DMS153 treated with DMSO at 0.1 percent for 48 hours (cell line): ENCODE measurements around the gene ZNF106.

Experiments used
- DNase-seq: peaks from one replicate; lab custom pipeline; 2025; ENCODE audit not compliant: unreplicated experiment; lab: John Stamatoyannopoulos, UW

ZNF106 gene

DNA sequence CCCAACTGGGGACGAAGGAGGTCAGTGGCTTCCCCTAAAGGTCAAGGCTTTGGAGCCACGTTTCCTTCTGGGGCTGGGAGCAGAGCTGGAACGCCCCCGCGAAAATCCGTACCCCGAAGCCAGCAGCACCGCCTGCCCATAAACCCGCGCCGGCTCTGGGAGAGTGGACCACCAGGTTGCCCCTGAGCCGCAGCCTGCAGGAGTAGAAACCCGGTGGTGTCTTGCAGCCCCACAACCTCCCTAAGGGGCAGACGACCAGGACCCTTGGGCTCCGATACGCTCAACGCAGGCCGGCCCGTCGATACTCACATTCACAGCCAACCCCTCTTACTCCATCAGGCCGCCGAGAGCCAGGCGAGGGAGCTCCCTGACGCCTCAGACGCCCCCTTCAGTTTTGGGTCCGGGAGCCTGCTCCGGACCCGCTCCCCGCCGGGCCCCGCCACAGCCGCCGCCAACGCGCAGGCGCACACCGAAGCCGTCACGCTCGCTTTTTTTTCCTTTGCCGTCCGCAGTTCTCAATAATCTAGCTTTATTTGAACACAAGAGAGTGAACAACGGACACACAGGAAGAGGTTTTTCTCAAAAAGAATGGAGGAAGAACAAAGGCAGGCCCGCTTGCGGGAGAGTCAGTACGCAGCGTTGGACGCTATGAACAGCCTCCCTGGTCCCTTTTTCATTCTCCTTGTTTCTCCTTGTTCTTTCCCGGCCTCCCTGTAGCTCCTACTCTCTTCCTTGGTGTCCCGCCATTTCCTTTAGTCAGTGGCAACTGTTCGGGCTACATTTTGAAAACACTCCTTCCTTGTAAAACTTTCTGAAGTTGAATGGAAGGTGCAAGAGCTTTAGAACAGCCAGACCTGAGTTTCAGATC lies at the start of gene ZNF106:
Gene ZNF106 (minus strand): TSS at position 471 of the 868 bp plus-strand sequence. CDS start 18,852 bp downstream, outside the sequence.
- DNase-seq, result peak; percentile 40

DNA sequence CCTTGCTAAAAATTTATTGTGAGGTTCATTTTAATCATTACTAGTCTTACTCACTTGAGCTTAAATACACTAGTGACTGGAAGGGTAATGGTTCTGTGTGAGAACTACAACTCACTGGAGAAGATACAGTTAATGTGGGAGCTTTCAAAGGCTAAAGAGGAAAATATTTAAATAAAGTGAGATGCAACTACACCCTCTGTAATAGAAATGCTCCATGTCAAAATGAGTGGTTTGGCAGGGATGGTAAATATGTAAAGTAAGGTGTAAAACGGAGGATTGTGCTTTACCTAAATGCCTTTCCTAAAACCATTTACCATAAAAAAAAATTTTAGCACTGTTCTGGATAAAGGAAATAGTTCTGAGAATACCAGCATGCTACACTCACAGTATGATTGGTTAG lies 42.3 kb upstream of the ZNF106 start:
- DNase-seq, result no peak

DNA sequence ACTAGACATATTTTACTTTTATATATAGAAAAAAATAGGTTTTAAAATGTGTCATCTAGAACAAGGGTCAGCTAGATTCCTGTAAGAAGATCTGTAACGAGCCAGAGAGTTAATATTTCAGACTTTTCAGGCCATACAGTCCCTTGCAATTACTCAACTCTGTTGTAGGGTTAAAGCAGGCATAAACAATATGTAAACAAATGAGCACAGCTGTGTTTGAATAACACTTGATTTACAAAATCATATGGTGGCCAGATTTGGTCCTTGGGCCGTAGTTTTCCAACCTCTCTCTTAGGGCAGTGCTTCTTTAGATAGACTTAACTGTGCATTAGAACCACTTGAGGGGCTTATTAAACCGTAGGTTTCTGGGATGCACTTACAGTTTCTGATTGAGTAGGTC lies 38.0 kb upstream of the ZNF106 start:
- DNase-seq, result no peak

DNA sequence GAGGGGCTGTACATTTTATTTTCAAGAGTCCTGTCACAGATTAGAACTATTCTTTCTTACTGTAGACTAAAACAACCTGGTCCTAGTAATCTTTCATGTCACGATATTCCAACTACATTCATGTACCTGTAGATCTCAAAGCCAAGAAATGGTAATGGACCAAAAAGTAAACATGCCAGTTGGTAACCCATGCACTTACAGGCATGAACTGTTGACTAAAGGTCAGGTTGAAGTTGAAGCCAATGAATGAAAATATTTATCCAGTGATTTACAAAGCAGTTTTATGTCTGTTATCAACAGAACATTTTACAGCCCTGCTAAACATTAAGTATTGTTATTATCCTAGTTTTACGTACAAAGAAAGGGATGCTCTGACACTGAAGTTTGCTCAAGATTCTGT lies 32.4 kb upstream of the ZNF106 start:
- DNase-seq, result no peak

DNA sequence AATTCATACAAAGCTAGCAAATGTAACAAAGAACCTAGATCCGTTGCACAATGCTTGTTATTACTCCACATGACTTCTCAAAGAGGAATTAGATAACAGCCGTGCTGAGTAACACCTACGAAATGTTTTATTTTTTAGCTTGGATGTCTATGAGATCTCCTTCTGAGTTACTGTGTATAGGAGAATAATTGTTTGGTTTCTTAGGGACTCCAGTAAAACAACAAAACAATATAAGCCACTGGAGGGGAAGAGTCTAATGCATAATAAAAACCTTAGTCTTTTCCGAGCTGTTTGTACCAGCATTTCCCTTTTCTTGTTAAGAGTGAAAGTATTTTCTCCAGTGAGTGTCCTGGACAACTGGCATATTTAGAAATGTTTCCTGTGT lies 20.1 kb upstream of the ZNF106 start:
- DNase-seq, result no peak

DNA sequence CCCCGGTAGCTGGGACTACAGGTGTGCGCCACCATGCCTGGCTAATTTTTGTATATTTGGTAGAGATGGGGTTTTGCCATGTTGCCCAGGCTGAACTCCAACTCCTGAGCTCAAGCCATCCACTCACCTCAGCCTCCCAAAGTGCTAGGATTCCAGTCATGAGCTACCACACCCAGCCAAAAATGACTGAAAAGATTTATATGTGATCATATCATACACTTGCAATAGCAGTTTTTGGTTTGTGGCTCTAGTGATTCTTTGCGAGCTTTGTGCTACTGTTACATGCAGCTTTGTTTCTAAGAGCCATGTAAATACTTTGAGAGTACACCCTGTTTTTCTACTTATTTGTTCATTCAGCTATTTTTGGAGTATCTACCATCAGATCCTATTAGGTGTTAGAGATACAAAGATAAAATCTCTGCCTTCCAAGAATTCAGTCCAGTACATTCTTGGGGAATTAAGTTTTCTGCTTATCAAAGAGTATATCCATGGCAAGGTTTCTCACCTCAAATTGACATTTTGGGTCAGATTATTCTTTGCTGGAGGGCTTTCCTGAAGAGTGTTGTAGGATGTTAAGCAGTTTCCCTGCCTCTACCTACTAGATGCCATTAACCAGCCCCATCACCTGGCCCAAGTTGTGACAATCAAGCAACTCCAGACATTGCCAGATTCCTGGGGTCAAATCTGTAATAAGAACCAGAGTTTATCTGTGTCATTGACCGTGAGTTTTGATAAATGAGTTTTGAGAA lies 19.5 kb upstream of the ZNF106 start:
- DNase-seq, result no peak

DNA sequence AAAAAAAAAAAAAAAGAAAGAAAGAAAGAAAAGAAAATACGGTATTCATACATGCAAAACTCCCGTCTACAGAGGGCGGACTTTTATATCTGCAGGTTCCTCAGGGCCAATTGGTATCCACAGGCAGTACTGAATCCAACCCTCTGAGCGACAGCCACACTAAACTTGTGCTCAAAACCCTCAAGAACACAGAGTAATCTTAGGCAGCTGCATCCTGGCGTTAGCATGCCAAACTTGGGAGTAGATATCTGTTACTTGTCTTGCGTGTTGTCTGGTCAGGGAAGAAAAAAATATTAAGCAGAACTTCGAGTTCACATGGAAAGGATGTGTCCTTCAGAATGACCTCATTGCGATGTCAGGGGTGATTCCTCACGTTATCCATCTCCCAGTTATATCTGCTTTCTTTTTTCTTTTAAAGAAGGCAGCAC lies 17.3 kb upstream of the ZNF106 start:
- no peak for DNase-seq

DNA sequence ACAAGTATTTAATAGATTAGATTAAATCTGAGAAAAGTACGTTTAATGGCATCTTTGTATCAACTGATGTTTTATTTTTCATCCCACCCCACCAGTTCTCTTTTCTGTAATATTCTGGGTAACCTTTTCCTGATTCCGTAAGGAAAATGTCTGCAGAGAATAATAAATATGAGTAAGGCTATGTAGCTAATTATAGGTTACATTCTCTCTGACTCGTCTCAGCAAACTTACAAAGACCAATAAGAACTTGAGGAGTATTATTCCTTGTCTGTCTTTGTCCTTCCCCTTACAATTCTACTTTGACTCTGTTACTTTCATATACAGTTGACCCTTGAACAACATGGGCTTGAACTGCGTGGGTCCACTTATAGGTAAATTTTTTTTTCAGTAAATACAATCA lies 16.6 kb upstream of the ZNF106 start:
- no peak for DNase-seq

DNA sequence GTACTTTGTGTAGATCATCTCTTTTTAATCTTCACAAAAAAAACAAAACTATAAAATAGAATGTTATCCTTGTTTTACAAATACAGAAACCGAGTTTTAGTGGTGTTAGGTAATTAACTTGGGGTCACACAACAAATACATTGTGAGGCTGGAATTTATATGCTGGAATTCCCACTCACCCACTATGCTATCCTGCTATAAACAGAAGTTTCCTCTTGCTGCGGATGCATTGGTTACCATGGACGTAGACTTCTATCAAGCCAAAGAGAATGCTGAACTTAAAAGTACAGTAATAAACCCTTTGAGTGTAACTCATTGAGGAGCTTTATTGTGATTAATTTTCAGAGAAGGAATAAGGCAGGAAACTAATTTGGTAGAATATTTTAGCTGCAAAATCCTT lies 13.7 kb upstream of the ZNF106 start:
- DNase-seq, result no peak

DNA sequence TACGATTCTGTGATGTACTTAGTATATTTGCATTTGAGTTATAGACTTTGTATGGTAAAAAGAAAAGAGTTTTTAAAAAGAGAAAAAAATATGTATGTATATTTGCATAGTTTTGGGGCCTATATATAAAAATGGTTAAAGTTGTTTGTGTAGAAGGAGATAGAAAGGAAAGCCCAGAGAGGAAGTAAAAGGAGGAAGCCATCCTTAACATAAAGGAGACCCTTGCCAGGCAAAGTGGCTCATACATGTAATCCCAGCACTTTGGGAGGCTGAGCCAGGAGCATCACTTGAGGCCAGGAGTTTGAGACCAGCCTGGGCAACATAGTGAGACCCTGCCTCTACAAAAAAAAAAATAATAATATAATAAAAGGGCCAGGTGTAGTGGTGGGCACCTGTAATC lies 12.9 kb upstream of the ZNF106 start:
- no peak for DNase-seq

DNA sequence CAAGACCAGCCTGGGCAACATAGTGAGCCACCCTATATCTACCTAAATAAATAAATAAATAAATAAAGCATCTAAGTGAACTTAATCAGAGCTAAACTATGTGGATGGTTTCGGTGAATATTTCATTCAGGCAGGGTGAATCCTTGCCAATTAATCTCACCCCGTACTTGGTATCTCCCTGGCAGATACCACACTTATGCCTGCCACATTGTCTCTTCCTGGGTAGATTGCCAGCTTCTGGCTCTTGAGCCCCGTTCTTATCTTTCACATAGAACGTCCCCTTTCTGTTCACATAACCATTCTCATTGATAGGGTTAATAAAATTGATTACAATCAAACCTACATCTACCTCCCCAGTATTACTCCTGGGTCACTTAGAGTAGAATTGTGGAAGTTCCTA lies 11.5 kb upstream of the ZNF106 start:
- no peak for DNase-seq

DNA sequence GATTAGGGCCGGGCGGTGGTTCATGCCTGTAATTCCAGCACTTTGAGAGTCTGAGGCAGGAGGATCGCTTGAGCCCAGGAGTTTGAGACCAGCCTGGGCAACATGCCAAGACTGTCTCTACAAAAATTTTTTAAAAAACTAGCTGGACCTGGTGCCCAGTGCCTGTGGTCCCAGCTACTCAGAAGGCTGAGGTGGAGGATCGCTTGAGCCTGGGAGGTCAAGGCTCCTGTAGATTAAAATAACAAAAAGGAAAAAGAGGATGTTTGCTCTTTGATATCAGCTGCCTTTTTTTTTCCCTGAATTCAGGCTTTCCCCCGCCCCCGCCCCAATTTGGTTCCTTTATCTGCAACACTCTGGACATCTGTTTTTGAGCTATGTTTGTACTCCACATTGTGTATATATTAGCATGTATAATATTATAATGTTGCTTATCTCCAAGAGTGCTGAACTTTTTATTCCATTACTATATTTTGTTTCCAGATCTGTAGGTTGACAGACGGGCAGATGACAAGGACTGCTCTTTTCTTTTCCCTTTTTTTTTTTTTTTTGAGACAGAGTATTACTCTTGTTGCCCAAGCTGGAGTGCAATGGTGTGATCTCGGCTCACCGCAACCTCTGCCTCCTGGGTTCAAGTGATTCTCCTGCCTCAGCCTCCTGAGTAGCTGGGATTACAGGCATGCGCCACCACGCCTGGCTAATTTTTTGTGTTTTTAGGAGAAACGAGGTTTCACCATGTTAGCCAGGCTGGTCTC lies 9.1 kb upstream of the ZNF106 start:
- no peak for DNase-seq

DNA sequence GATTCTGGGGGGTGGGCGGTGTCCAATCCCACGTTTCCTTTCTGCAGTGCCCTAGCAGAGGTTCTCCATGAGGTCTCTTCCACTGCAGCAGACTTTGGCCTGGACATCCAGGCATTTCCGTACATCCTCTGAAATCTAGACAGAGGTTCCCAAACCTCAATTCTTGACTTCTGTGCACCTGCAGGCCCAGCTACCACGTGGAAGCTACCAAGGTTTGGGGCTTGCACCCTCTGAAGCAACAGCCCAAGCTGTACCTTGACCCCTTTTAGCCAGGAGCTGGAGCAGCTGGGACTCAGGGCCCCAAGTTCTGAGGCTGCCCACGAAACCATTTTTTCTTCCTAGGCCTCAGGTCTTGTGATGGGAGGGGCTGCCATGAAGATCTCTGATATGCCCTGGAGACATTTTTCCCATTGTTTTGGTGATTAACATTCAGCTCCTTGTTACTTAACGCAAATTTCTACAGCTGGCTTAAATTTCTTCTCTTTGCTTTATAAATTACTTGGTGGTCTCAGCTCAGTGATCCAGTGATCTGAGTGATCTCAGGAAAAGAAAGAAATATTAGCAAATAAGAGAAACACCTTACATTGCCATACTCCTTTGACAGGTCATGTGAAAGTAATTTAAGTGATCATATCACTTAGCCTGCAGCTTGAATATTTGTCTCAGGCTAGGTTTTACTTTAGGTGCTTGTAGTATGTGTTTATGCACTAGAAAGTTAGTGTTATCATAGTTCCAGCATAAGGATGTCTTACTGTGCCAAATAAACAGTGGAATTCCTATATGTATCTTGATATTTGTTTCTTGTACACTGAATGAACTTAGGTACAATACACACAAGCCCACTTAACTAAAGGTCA lies 7.5 kb upstream of the ZNF106 start:
- no peak for DNase-seq

DNA sequence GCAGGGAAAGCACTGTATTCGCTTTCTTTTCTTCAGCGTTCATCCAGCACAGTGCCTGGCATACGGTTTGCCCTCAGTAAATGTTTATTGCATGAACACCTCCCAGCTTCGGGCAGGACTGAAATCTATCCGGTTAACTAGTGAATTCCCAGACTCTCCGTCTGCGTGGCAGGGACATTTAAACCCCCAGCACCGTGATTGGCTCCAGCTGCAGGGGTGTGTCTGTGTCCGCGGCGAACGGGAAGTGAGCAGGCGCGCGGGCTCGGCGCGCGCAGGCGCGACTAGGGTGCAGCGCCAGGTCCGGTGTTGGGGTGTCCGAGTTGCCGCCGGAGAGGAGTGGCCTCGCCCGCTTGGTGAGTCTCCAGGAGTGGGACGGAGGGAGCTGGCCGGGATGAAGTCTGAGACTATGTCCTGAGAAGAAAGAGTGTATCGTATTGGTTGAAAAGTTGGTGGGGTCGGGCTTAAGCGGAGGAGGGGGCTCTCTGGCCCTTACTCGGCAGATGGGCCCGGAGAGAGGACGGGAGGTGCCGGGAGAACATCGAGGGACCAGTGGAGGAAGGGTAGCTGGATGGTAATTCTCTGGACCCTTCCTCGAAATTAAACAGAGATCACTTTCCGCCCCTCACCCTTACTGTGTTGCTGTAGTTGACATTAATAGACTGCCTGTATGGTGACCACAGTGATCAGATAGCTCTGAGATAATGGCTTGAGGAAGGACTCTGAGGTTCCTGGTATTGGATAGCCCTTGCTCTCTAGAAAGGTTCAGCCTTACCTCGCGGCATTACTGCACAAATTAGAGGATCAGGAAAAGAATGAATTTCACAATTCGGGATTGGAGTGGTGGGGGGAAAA lies 4.6 kb upstream of the ZNF106 start, which contains the start of gene SNAP23:
Gene SNAP23 (plus strand): TSS at position 274 of the 852 bp plus-strand sequence. CDS start 16,213 bp downstream, outside the sequence.
- DNase-seq, result peak; percentile 5

DNA sequence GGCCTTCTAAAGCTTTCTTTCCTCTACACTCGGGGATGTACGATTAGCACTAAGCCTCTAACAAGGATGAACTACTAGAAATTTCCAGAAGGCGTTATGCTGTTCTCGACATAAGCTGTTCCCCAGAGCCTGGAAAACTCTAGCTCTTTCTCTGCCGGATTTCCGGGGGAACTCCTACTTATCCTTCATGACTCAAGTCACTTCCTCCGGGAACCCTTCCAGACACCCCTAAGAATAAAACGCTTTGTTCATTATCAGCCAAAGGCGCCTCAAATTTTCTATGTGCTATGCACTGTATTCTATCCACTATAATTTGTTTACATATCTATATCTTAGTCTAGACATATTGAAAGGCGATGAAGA lies 4.0 kb upstream of the ZNF106 start:
- no peak for DNase-seq

DNA sequence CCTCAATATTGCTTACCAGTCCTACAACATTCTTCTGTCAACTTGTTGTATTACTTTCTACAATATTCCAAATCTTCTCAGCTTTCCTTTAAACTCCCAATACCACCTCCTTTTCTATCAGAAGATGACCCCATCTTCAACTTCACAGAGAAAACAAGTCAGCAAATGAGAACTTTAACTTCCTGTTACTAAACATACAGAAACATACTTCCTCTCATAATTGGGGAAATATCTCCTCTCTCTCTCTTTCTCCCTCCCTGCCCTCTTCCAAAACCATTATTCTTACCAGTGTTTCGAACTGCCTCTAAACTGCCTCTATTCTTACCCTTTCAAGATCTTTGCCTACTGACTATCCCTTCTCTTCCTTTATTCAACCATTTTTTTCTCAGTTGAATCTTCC lies 2.7 kb upstream of the ZNF106 start:
- no peak for DNase-seq

DNA sequence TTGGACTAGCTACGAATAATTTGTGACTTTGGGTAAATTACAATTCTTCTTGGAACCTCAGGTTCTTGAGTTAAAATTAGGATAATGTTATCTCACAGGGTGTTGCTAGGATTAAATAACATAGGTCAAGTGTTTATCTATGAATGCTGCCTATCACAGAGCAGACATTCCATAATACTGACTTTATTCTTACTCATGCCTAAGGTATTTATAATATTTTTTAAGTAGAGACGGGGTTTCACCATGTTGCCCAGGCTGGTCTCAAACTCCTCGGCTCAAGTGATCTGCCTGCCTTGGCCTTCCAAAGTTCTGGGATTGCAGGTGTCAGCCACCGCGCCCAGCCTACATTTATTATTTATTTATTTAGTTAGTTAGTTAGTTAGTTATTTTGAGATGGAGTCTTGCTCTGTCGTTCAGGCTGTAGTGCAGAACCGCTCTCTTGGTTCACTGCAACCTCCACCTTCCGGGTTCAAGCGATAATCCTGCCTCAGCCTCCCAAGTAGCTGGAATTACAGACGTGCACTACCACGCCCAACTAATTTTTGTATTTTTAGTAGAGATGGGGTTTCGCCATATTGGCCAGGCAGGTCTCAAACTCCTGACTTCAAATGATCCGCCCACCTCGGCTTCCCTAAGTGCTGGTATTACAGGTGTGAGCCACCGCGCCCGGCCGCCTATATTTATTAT lies 741 bp upstream of the ZNF106 start:
- DNase-seq, result no peak

DNA sequence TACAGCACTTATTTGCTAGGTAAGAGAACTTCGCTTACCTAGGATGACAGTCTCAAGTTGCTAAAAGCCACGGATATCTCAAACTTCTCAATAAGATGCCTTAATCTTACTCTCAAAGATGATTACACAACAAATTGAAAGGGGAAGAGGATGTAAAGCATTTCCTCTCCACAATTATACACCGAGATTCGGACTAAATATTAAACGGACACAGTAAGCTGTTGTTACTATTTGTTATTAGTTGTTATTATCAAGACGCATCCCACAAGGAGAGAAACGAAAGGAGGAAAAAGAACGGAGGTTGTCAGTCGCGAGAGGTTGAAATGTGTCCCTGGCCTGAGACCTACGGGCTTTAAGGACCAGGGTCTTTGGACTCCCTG lies 660 bp downstream of the ZNF106 start:
- DNase-seq, result no peak

DNA sequence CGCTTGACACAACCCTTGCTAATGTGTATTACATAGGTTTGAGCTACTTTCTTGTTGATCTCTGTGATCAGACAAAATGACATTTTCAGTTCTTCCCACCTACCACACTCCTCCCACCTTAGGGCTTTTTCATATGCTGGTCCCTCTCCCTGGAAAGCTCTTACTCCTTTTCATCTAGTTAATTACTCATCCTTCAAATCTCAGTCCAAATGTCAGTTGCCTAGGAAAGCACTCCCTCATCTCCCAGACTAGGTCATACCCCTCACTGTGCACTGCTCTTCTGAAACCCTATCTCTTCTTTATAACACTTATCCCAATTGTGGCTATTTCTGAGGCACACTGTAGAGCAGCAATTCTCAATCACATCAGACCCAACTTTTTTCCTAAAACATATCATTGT lies 7.3 kb downstream of the ZNF106 start:
- no peak for DNase-seq
